ENCODE data around the gene PLAGL2.
A peak's percentile ranks its signal among the peaks of the same experiment; 100 is the strongest.
"Not testable (repeated sequence)": the region's sequence is repeated elsewhere in the genome, so short reads cannot be mapped to it uniquely, and the experiment has no call there.

PLAGL2 gene

DNA sequence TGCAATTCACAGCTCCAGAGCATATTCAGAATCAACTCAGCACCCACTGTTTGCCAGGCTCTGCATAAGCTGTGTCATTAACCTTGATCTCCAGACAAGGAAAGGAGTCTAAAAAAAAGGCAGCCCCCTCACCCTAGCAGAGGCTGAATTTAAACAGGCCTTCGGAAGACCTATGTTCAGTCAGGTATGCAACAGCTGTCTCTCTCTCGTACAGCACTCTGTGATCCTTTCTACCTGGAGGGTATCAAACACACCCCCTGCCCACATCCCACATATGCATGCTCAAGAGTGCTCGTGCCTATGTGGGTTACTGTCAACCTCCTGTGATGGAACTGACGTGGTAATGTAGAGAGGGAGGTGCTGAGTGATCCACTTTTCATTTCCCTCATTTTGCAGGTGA, 8.5 kb downstream of the PLAGL2 start:
- H3K27ac Mint-ChIP-seq, result peak overlapping the region; percentile 41
- no peaks in the 10 kb centered on the region for H3K27me3 Mint-ChIP-seq
- peaks cover 57% of the 10 kb centered on the region for H3K4me1 Mint-ChIP-seq
- no peaks in the 10 kb centered on the region for H3K9me3 Mint-ChIP-seq
- peaks cover 35% of the 10 kb centered on the region for H3K36me3 Mint-ChIP-seq
- H3K4me3 Mint-ChIP-seq, result peak overlapping the region; percentile 59

DNA sequence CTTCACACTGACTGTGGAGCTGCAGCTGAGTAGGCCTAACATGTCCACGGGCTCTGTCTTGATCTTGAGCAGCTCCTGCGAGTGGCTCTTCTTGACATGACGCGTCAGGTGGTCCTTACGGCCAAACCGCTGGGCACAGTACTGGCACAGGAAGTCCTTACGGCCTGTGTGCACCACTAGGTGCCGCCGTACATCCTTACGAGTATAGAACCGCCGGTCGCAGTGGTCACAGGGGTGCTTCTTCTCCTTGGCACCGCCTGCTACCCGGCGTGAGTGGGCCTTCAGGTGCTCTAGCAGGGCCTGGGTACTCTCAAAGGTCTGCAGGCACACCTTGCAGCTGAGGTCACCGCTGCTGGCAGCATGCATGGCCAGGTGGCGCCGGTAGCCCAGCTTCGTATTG, 10.4 kb downstream of the PLAGL2 start:
- not testable (repeated sequence) for H3K4me3 Mint-ChIP-seq, H3K27ac Mint-ChIP-seq, H3K9me3 Mint-ChIP-seq, H3K27me3 Mint-ChIP-seq
- peaks cover 33% of the 10 kb centered on the region for H3K36me3 Mint-ChIP-seq
- H3K4me1 Mint-ChIP-seq, result peaks cover 49% of the 10 kb centered on the region

DNA sequence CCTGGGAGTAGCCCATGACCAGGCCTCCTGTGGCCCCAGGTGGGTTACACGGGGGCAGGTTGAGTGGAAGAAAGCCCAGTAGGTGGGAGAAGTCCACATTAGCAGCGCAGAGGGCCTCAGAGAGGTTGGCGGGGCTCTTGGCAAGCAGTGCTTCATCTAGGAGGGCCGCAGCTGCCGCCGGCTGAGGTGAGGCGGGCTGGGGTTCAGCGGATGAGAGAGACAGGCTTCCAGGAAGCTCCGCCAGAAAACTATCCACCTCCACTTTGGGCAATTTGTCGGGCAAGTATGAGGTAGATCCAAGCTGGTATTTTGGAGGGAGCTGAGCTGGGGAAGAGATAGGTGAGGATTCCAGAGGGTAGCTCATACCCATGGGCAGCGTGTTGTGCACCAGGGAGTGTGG, 10.9 kb downstream of the PLAGL2 start:
- peaks cover 49% of the 10 kb centered on the region for H3K4me1 Mint-ChIP-seq
- H3K9me3 Mint-ChIP-seq, H3K27me3 Mint-ChIP-seq, H3K4me3 Mint-ChIP-seq: not testable (repeated sequence)
- H3K27ac Mint-ChIP-seq, result peak overlapping the region; percentile 35
- H3K36me3 Mint-ChIP-seq, result peaks cover 30% of the 10 kb centered on the region

DNA sequence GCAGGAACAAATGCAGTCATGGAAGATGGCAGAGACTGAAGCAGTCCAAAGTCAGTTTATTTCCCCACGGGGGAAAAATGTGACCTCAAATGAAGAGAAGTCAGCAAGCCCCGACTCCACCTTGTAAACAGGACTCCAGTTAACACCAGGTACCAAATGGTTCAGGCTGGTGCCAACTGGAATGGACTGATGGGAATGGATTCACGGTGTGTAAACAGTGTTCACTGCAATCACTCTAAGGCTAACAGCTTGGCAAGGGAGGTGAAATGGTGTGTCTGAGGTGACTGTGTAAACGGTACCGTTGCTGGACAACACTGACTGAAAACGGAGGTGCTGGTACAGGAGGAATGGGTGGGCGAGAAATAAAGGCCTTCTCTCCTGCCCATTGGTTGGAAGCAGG, 12.0 kb downstream of the PLAGL2 start:
- Mint-ChIP-seq H3K27ac (peak overlapping the region; percentile 77), H3K4me3 (no peak overlapping the region), H3K36me3 (peaks cover 29% of the 10 kb centered on the region)

DNA sequence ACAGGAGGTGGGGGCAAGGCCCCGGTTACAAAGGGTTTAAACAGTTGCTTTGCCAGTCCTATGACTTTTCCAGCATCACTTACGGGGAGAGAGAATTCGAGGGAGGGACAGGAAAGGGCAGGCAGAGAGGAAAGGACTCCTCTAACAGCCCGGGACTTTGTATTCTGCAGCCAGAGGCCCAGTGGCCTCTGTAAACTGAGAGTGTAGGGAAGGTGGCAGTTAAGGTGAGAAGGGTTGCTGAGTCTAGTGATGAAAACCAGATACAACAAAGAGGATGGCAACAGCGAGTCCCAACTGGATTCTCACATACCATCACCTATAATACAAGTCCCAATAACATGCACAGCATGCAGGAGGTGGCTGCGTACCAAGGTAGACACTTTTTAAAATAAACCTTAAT, 13.5 kb downstream of the PLAGL2 start:
- Mint-ChIP-seq H3K4me3 (no peak overlapping the region), H3K4me1 (peaks cover 46% of the 10 kb centered on the region), H3K27ac (peak overlapping the region; percentile 13), H3K36me3 (peaks cover 25% of the 10 kb centered on the region), H3K9me3 (no peaks in the 10 kb centered on the region), H3K27me3 (no peaks in the 10 kb centered on the region)

More for the DNA sequence above, 12.0 kb downstream of the PLAGL2 start:
- H3K27me3 Mint-ChIP-seq, result no peaks in the 10 kb centered on the region
- no peaks in the 10 kb centered on the region for H3K9me3 Mint-ChIP-seq
- peaks cover 44% of the 10 kb centered on the region for H3K4me1 Mint-ChIP-seq

DNA sequence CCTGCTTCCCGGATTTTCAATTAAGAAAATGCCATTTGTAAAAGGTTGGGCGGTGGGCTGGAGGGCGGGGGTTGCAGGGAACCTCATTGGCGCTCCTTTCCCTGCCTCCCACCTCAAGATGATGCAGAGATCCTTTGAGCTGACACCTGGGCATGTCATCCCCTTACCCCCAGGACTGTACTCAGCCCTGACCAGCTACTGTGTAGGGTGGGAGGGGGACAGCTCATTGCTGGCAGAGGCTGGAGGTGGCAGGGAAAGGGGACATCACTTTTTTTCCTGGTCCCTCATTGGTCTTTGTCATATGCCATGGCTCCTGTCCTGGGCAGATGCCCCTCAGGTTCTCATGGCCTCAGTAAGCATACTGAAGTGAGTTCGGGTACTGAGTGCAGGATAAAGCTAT, 14.2 kb downstream of the PLAGL2 start:
- H3K27ac Mint-ChIP-seq, H3K27me3 Mint-ChIP-seq, H3K9me3 Mint-ChIP-seq, H3K4me3 Mint-ChIP-seq: not testable (repeated sequence)
- Mint-ChIP-seq H3K4me1 (peaks cover 46% of the 10 kb centered on the region), H3K36me3 (peaks cover 25% of the 10 kb centered on the region)

DNA sequence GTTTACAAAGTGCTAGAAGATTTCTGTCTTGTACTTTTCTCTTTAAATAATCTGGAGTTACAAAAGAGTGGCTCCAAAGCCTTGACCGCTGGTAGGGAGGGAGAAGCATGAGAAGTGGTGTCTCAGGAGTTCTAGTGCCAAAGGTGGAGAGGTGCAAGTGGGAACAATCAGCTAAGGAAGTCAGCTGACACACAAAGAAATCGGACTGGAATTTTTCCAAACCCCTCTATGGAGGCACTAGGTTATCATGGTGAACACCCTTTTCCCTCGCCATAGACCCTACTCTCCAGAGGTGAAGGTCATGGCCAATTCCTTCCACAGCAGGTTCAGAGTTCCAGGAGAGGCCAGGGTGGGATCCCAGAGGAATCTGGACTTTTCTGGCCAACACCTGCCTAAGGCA, 14.8 kb downstream of the PLAGL2 start:
- Mint-ChIP-seq H3K27me3 (no peaks in the 10 kb centered on the region), H3K9me3 (no peaks in the 10 kb centered on the region), H3K4me3 (no peak overlapping the region), H3K27ac (no peak overlapping the region), H3K36me3 (peaks cover 23% of the 10 kb centered on the region), H3K4me1 (peaks cover 42% of the 10 kb centered on the region)

DNA sequence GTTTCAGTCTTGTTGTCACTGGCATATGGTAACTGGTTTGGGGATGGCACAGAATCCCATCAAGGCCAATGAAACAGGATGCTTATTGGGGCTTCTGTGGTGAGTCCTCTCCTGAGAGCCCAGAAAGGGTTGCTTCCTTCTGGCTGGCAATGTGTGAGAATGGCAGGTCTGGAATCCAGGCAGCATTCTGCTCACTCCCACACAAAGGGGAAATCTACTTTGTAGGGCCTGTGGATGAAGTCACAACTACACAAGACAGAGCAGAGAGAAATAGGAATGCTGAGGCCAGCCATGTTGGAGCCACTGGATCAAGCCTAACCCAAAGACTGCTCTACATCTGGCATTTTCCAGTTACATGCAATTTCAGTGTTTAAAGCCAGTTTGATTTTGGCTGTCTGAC, 15.7 kb downstream of the PLAGL2 start:
- Mint-ChIP-seq H3K4me1 (peaks cover 41% of the 10 kb centered on the region), H3K27ac (peak overlapping the region; percentile 32), H3K36me3 (peaks cover 20% of the 10 kb centered on the region), H3K9me3 (no peaks in the 10 kb centered on the region), H3K4me3 (no peak overlapping the region), H3K27me3 (no peaks in the 10 kb centered on the region)

DNA sequence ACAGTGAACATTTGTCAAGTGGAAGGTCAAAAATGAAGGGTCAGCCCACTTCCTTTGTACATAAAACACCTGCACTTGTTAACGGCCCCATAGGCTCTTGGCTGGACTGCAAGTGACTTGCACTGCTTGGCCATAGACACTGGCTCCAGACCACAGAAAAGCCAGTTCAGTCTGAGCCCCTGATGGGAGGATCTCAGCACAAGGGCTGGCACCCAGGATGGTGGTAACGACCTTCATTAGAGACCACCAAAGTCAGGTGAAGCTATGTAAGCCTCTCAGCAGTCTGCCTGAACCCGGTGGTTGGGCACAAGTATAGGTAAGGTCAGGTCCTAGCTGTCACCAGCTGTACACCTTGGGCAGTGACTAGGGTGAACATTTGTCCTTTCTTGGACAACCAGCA, 16.1 kb downstream of the PLAGL2 start:
- H3K4me3 Mint-ChIP-seq, result peak overlapping the region; percentile 77
- H3K4me1 Mint-ChIP-seq, result peaks cover 41% of the 10 kb centered on the region
- peak overlapping the region; percentile 35 for H3K27ac Mint-ChIP-seq
- peaks cover 20% of the 10 kb centered on the region for H3K36me3 Mint-ChIP-seq
- H3K9me3 Mint-ChIP-seq, result no peaks in the 10 kb centered on the region
- H3K27me3 Mint-ChIP-seq, result no peaks in the 10 kb centered on the region

DNA sequence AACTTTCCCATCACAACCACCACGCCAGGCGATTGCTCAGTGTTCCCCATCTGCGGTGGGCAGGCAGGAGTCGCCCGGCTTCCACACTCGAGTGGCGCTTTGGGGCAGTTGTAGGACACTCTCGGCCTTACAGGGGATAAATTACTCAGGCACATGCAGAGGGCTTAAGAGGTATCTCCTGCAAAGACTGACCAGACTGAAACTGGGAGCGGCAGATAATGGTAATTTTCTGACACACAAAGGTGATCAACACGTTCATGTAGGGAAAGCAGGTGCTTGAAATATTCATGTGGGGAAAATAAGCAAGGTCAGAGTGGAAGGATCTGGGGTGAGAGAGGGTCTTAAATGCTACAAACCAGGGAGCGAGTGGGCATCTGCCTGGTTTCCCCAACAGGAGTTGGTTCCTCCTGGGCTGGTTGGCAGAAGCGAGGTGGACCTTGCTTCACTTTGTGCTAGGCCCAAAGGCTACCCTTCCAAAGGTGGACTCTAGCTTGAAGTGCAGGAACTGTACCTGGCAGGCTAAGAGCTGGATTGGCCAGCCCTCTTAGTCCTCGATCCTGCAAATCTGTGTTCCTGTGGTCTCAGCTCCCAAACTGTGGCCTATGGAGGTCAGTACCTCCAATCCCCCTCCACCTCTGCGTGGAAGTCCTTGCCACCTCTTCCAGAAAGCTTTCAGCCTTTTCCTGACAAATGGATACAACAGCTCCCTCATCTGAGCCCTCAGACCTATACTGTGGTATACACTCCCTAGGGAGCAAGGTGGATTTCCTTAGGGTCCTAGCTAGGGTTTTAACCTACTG, 16.7 kb downstream of the PLAGL2 start:
- Mint-ChIP-seq H3K4me1 (peaks cover 41% of the 10 kb centered on the region), H3K27ac (peak overlapping the region; percentile 86), H3K9me3 (no peaks in the 10 kb centered on the region), H3K36me3 (peaks cover 16% of the 10 kb centered on the region), H3K4me3 (peak overlapping the region; percentile 77), H3K27me3 (no peaks in the 10 kb centered on the region)

DNA sequence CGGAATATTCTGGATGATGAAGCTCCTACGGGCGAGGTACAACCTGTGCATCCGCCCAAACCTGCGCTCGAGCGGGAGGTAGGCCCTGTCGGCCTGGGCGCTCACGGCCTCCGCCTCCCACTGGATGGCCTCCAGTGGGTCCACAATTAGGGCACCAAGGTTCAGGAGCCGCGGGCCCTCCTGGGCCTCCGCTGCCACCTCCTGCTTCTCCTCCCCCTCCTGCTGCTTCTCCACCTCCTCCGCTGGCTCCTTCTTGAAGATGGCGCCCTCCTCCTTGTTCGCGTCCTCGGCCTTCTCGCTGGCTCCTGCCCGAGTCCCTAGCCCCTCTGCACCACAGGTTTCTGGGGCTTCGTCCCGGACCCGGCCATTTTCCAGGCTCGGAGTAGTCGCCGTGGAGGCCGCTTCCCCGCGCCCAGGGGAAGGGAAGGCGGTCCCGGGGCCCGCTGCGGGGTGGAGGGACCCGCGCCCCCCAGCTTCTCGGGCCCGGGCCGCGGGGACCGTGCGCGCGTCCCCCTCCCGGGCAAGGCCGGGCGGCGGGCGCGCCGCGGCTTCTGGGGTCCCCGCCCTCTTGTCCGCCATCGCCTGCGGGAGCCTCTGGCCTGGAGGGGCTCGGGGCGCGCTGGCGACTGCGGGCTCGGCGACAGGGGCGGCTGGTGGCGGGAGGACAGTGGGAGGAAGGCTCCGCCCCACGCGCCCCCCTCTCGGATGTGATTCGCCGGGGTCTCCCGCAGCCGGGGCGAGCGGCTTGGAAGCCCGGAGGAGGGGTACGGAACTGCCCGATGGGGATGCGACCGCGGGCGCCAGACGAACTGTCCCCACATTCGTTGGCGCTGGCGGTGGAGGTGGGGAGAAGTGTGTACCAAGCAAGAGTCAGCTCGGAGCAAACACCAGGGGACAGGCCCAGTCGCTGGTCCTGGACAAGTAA, 17.6 kb downstream of the PLAGL2 start:
- peak overlapping the region; percentile 82 for H3K4me3 Mint-ChIP-seq
- H3K4me1 Mint-ChIP-seq, result peaks cover 43% of the 10 kb centered on the region
- H3K36me3 Mint-ChIP-seq, result peaks cover 10% of the 10 kb centered on the region

DNA sequence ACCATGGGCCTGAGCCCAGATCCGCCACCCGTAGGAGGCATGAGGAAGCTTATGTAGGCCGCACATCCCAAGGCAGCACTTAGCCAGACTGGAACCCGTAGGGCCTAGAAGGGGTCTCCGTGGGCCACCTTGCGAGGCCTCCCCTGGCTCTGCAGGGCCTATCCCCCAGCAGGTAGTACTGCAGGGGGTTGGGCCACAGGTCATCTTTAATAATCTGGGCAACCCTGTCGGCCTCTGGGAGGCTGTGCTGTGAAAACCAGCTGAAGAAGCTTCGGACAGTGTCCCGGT, 18.5 kb downstream of the PLAGL2 start:
- Mint-ChIP-seq H3K36me3 (peaks cover 9% of the 10 kb centered on the region), H3K27ac (peak overlapping the region; percentile 87)

More for the DNA sequence above, 17.6 kb downstream of the PLAGL2 start:
- H3K27ac Mint-ChIP-seq, result peak overlapping the region; percentile 87
- no peaks in the 10 kb centered on the region for H3K9me3 Mint-ChIP-seq
- no peaks in the 10 kb centered on the region for H3K27me3 Mint-ChIP-seq

DNA sequence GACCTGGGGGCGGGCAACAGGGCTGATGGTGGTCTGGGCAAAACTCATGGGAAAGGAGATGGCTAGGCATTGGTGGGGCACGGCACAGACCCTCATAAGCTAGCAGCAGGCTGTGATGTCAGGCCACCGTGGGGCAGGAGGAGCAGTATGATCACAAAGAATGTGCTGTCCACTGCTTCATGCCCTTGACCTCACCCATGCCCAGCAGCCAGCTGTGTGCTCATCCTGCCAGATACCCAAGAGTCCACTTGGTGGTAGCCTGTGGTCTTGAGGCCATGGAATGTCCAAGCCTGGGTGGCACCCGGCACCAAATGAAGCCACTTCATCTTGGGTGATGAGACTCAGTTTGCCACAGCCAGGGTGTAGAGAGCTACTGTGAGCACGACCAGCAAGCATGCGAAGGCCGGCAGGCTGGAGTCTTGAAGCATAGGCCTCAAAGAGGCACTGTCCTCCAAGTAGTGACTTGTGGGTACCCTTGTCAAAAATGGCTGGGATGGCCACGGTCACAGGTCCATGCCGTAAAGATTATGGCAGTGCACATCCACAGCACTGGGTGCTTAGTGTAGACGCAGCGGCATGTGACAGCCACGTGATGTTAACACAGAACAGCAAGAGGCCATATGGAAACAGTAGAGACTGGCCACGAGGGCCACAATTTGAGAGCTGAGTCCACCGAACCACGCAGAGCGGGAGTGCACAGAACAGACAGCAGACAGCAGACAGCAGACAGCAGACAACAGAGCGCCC, 19.0 kb downstream of the PLAGL2 start:
- Mint-ChIP-seq H3K27me3 (no peaks in the 10 kb centered on the region), H3K36me3 (peaks cover 6% of the 10 kb centered on the region), H3K4me1 (peaks cover 33% of the 10 kb centered on the region), H3K9me3 (no peaks in the 10 kb centered on the region), H3K27ac (peak overlapping the region; percentile 86), H3K4me3 (peak overlapping the region; percentile 86)

More for the DNA sequence above, 18.5 kb downstream of the PLAGL2 start:
- H3K4me3 Mint-ChIP-seq, result peak overlapping the region; percentile 86
- H3K9me3 Mint-ChIP-seq, result no peaks in the 10 kb centered on the region
- no peaks in the 10 kb centered on the region for H3K27me3 Mint-ChIP-seq
- H3K4me1 Mint-ChIP-seq, result peaks cover 38% of the 10 kb centered on the region

DNA sequence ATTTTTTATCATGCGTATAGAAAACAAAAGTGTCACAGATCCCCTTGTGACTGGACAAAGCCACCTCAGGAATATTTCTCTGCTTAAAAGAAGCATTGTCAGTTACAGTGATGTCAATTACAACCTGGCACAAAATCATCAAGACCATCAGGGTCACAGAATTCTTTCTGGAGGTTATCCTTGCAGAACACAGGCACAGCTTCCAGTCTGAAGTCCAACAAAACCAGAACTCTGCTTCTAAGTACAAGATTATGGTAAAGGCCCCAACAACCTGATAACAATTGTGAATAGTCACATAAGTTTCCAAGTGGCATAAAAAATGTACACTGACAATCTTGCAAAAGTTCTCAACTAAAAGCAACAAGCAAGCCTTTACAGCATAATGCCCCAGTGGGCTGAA, 21.0 kb downstream of the PLAGL2 start:
- peaks cover 2% of the 10 kb centered on the region for H3K36me3 Mint-ChIP-seq
- H3K4me1 Mint-ChIP-seq, result peaks cover 22% of the 10 kb centered on the region

DNA sequence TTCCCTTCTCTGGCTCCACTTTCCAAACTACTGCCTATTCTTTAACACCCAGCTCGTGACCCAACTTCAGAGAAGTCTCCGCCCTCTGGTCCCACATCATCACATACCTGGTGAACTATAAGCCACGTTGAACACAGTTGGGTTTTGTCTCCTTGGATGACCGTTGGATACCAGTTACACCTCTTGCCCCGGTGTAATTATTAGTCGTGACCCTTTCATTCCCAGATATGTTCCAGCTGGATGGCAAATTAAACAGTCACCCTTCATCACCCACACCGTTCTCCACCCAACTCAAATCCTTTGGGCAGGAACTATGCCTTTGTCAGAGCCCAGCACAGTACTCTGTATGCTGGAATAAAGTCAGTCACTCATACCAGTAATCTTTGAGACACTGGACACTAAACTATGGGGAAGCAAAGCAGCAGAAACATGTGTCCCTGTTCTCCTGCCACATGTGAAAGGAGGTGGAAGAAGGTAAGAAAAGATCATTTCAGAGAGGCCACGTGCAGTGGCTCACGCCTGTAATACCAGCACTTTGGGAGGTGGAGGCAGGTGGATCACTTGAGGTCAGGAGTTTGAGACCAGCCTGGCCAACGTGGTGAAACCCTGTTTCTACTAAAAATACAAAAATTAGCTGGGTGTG, 22.5 kb downstream of the PLAGL2 start:
- Mint-ChIP-seq H3K4me3 (no peak overlapping the region), H3K9me3 (no peaks in the 10 kb centered on the region), H3K36me3 (peaks cover 2% of the 10 kb centered on the region), H3K27me3 (no peaks in the 10 kb centered on the region), H3K4me1 (peaks cover 15% of the 10 kb centered on the region), H3K27ac (no peak overlapping the region)

More for the DNA sequence above, 21.0 kb downstream of the PLAGL2 start:
- Mint-ChIP-seq H3K27ac (no peak overlapping the region), H3K9me3 (no peaks in the 10 kb centered on the region), H3K27me3 (no peaks in the 10 kb centered on the region), H3K4me3 (no peak overlapping the region)
